HAP-1 (cell line): Measurements from ENCODE around the gene GET4.
"Not testable (repeated sequence)": the region's sequence is repeated elsewhere in the genome, so short reads cannot be mapped to it uniquely, and the experiment has no call there.

ENCODE experiments used
- DNase-seq, 2 experiments: peaks; one replicate each; pipeline ENCODE4 v3.0.0-alpha.2; 2016 to 2020; ENCODE audit warnings: low spot score in 2 of 2
- H3K27me3 ChIP-seq: fragments of 250-450 bp; sonication (Bioruptor Pico); 2 replicates; pipeline ENCODE4 v1.5.1; 2020; ENCODE audit warnings: low read depth, mild to moderate bottlenecking, moderate library complexity
- H3K36me3 ChIP-seq: fragments of 250-450 bp; sonication (Bioruptor Pico); replicated peaks from 2 replicates; pipeline ENCODE4 v1.5.1; 2020; ENCODE audit warnings: mild to moderate bottlenecking
- H3K4me1 ChIP-seq: fragments of 250-450 bp; sonication (Bioruptor Pico); 2 replicates; pipeline ENCODE4 v1.5.1; 2020; ENCODE audit warnings: mild to moderate bottlenecking
- H3K4me3 ChIP-seq: fragments of 250-450 bp; sonication (Bioruptor Pico); 2 replicates; pipeline ENCODE4 v1.5.1; 2020; ENCODE audit warnings: mild to moderate bottlenecking, moderate library complexity
- H3K9me3 ChIP-seq: fragments of 250-450 bp; sonication (Bioruptor Pico); 2 replicates; pipeline ENCODE4 v1.5.1; 2020; ENCODE audit warnings: mild to moderate bottlenecking, moderate library complexity
- in situ Hi-C: fragments of 300-500 bp; cut with MboI; formaldehyde crosslinking; loops from 3 replicates; pipeline ENCODE4 v1.14.3; 2020; ENCODE audit warnings: low sequenced_read_pairs, inconsistent platforms, mixed read lengths

GET4 gene

DNA sequence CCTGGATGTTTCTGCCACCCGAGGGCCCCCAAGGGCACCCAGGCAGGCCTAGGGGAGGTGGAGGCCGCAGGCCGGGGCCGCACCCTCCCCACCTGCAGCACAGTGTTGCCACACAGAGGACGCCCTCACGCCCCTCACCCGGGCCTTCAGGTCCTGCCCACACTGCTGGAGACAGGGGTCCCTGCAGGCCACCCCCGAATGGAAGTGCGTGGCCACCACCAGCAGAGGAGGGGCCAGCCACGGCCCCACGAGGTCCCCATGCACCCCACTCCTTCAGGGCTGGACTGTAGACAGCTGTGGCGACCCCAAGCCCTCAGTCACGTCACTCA, 42.7 kb downstream of the GET4 start:
- no peaks in the 10 kb centered on the region for H3K36me3 ChIP-seq
- H3K4me3 ChIP-seq = no peak overlapping the region
- no peaks in the 10 kb centered on the region for H3K4me1 ChIP-seq
- in situ Hi-C loops = no loop called here
- H3K27me3 ChIP-seq = no peaks in the 10 kb centered on the region
- H3K9me3 ChIP-seq = no peaks in the 10 kb centered on the region
- no peak for DNase-seq

DNA sequence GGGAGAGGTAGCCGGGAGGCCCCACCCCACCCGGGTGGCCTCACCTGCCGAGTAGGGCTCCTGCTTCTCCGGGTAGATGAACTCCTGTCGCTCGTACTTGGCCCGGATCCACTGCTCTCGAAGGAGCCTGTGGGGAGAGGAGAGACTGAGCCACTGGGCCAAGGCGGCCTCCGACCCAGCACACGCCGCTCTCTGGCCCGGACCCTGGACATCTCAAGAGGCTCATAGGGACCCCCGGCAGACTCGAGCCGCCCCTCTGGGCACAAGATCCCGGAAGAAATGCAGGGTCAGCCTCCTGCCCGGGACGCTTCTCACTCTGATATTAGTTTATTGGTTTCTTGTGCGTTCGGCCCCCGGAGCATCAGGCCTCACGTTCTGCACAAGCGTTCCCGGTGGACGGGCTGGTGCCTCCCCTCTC, 43.6 kb downstream of the GET4 start:
- DNase-seq = no peak
- in situ Hi-C loops = no loop called here
- Histone ChIP-seq H3K4me3 (no peak overlapping the region), H3K36me3 (no peaks in the 10 kb centered on the region), H3K4me1 (no peaks in the 10 kb centered on the region), H3K9me3 (no peaks in the 10 kb centered on the region), H3K27me3 (no peaks in the 10 kb centered on the region)

DNA sequence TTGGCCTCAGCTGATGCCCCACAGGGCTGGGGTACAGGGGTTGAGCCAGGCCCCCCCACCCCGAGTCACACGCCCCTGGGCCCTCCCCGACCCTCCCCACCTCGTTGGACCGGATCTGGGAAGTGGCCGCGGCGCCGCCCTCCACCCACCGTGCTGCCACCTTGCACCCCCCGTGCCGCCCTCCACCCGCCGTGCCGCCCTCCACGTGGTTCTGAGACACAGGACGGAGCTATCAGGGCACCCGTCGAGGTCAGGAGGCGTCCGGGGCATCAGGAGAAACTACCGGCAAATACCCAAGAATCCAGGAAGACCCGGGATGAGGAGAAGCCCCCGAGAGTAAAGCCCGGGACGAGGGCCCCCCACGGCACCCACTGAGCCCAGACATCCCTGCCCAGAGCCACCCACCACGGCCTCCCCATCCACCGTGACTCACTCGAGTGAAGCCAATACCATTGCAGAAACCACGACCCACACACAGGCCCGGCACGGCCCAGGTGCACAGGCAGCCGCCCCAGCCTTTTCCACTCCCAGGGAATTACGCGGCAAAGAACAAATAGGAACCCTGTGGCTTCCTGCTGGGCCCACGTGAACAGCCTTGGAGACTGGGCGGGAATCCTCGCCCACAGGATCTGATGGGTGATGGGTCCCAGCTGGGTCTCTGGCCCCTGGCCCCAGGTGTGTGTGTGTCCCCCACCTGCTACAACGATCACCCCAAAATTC, 44.2 kb downstream of the GET4 start:
- no peaks in the 10 kb centered on the region for H3K9me3 ChIP-seq
- no peak overlapping the region for H3K4me3 ChIP-seq
- H3K36me3 ChIP-seq = no peaks in the 10 kb centered on the region
- no peaks in the 10 kb centered on the region for H3K4me1 ChIP-seq
- in situ Hi-C loops = no loop called here
- H3K27me3 ChIP-seq = no peaks in the 10 kb centered on the region
- DNase-seq = no peak

DNA sequence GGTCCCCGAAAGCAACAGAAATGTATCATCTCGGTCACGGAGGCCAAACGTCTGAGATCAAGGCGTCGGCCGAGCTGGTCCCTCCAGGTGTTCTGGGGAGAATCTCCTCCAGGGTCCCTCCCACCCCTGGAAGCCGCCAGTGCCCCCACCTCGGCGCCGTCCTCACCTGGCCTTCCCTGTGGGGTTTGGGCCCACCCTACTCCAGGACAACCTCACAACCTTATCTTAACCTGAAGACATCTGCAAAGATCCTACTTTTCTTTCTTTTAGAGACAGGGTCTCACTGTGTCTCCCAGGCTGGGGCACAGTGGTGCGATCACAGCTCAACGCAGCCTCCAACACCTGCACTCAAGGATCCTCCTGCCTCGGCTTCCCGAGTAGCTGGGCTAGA, 44.7 kb downstream of the GET4 start:
- DNase-seq = no peak
- in situ Hi-C loops = no loop called here
- no peaks in the 10 kb centered on the region for H3K4me1 ChIP-seq
- H3K36me3 ChIP-seq = no peaks in the 10 kb centered on the region
- no peaks in the 10 kb centered on the region for H3K27me3 ChIP-seq
- H3K4me3 ChIP-seq = no peak overlapping the region
- no peaks in the 10 kb centered on the region for H3K9me3 ChIP-seq

DNA sequence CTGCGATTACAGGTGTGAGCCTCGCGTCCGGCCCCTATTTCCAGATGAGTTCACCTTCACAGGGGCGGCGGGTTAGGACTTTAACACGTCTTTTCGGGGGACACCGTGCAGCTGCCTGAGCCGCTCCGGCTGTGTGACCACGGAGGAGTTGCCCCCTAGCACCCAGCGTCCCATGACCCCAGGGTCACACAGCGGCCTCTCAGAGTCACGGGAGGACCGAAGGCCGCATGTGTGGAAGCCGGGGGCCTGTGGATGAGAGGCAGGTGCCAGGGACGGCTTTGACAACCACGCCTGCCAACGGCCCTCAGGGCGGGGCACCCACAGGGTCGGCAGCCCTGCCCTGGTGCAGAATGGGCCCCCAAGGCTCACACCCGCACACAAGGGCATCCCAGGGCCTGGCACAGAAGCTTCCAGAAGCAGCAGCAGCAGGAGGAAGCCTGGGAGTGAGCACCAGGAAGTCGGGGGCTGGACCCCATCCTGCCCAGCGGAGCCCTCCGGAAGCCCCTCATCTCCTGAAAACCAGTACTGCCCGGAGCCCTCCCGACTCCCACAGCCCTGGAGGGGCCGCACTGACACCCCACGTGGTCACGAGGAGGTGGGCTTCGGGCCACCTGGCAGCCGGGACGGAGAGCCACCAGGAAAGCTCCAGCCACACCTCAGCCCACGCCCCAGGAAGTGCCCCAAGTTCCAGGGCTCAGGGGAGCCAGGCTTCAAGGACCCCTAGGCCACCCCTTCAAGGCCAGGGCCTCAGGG, 45.4 kb downstream of the GET4 start:
- Histone ChIP-seq H3K4me3 (no peak overlapping the region), H3K4me1 (no peaks in the 10 kb centered on the region), H3K27me3 (no peaks in the 10 kb centered on the region), H3K36me3 (no peaks in the 10 kb centered on the region), H3K9me3 (no peaks in the 10 kb centered on the region)
- DNase-seq = no peak
- in situ Hi-C loops = no loop called here

DNA sequence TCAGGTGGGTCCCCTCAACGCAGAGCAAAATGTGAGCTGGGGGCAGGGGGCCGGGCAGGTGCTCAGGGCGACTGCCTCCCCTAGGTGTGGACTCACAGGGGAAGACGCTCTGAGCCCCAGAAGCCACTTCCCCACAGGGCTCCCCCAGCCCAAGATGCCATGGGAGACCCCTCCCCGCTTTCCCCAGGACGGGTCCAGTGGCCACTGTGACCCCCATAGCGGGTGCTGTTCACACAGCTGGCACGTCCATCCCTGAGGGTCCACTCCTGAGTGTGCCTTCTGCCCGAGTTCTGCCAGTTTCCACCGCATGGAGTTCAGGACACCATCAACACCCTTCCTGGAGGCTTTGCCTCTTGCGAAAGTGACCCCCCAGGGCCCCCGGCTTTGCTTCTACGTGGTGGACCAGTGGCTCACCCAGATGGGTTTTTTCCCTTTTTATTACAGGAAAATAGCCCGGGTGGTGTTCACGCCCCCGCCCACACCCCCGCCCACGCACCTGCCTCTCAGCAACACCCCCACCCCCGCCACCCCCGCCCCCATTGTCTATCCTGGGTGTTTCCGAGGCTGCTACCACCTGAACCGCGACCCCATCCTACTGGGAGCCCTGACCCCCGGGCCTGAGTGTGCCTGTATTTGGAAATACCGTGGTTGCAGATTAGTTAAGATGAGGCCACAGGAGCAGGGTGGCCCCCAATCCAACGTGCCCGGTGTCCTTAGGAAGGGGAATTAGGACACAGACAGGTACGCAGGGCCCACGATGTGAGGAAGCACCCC, 46.2 kb downstream of the GET4 start:
- Histone ChIP-seq H3K4me1 (no peaks in the 10 kb centered on the region), H3K36me3 (no peaks in the 10 kb centered on the region), H3K4me3 (no peak overlapping the region), H3K9me3 (no peaks in the 10 kb centered on the region), H3K27me3 (no peaks in the 10 kb centered on the region)
- in situ Hi-C loops = no loop called here
- DNase-seq = no peak

DNA sequence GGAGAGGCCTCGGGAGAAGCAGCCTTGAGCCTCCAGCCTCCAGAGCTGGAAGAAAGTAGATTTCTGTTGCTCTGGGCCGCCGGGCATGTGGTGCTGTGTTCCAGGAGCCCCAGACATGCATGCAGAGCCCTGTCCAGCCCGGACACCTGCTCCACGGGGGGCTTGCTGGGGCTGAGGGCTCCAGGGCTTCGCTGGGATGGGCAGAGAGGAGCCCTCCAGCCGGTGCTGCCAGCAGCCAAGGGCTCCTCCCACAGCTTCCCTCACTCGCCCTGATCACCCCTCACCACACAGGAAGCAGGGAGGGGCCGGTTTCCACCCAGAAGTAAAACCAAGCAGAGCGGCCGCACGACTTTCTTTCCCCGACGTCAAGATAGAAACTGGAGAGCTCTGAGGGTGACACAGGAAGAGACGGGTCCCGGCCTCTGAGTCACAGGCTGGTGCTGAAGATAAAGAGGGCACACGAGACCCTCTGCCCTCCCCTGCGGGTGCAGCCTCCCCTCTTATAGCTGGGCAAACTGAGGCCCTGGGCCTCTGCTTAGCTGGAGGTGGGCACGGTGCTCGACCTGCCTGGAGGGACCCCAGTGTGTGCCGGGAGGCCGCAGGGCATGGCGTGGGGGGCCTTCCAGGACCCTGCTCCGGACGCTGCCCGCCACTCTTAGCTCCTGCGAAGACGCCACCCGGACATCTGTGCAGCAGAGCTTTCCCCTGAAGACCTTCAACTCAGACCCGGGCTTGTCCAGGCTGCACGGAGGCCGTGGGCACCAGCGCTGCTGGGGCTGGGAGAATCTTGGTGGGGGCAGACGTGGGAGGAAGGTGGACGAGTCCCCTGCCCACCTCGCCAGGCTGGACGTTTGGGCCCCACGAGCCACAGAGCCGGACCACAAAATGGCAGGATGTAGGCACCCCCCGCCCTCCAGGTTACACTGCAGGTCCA, 47.0 kb downstream of the GET4 start:
- Histone ChIP-seq H3K27me3 (no peaks in the 10 kb centered on the region), H3K4me3 (no peak overlapping the region), H3K36me3 (no peaks in the 10 kb centered on the region), H3K9me3 (no peaks in the 10 kb centered on the region), H3K4me1 (no peaks in the 10 kb centered on the region)
- in situ Hi-C loops = no loop called here
- no peak for DNase-seq

DNA sequence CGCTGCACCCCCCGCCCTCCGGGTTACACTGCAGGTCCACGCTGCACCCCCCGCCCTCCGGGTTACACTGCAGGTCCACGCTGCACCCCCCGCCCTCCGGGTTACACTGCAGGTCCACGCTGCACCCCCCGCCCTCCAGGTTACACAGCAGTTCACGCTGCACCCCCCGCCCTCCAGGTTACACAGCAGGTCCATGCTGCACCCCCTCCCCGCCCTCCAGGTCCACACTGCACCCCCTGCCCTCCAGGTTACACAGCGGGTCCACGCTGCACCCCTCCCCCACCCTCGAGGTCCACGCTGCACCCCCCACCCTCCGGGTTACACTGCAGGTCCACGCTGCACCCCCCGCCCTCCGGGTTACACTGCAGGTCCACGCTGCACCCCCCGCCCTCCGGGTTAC, 47.7 kb downstream of the GET4 start:
- H3K36me3 ChIP-seq, H3K9me3 ChIP-seq, H3K4me1 ChIP-seq, DNase-seq, in situ Hi-C loops, H3K27me3 ChIP-seq, H3K4me3 ChIP-seq: not testable (repeated sequence)

DNA sequence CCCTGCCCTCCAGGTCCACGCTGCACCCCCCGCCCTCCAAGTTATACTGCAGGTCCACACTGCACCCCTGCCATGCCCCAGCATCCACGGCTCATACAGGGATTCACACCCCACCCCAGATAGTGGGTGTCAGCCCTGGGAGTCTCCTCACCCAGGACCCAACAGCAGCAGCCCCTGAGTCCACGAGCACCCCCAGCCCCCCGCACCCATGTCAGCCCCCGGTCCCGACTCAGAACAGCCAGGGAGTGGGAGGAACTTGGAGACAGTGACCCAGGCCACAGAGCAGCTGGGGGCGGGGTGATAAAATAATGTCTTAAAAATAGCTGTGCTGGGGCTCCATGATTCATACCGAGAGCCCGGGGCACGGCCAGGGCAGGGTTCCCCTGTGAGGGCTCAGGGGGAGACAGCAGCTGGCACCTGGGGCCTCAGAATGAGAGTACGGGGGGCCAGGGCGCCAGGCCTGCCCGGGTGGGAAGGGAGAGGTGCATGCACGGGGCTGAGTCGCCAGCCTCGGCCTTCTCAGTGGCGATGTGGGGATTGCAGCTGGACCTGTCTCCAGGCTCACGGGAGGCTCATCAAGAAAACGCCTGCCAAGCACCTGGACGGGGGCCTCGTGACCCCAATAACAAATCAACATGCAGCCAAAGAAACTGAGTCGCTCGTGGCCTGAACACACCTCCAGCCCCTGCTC, 48.3 kb downstream of the GET4 start:
- DNase-seq = no peak
- H3K27me3 ChIP-seq = no peaks in the 10 kb centered on the region
- H3K4me3 ChIP-seq = no peak overlapping the region
- no peaks in the 10 kb centered on the region for H3K36me3 ChIP-seq
- no peaks in the 10 kb centered on the region for H3K4me1 ChIP-seq
- no peaks in the 10 kb centered on the region for H3K9me3 ChIP-seq
- in situ Hi-C loops = no loop called here

DNA sequence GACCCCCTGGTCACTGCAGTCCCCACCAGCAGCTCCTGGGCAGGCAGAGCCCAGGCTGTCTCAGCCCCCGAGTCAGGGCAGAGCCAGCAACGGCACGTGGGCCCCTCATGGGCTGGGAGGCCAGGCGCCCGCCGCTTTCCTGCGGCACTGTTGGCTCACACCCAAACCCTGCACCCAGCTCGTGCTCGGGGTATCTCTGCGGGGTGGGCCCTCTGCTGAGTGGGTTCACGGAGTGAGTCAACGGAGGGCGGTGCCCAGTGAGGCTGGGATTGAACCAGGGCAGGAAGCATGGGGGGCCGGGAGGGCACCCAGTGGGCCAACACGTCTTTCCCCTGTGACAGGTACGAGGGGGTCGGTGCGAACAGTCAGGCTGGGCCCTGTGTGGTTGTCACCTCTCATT, 49.2 kb downstream of the GET4 start:
- H3K4me3 ChIP-seq = no peak overlapping the region
- H3K4me1 ChIP-seq = no peaks in the 10 kb centered on the region
- in situ Hi-C loops = no loop called here
- H3K36me3 ChIP-seq = no peaks in the 10 kb centered on the region
- H3K27me3 ChIP-seq = no peaks in the 10 kb centered on the region
- DNase-seq = no peak
- no peaks in the 10 kb centered on the region for H3K9me3 ChIP-seq

DNA sequence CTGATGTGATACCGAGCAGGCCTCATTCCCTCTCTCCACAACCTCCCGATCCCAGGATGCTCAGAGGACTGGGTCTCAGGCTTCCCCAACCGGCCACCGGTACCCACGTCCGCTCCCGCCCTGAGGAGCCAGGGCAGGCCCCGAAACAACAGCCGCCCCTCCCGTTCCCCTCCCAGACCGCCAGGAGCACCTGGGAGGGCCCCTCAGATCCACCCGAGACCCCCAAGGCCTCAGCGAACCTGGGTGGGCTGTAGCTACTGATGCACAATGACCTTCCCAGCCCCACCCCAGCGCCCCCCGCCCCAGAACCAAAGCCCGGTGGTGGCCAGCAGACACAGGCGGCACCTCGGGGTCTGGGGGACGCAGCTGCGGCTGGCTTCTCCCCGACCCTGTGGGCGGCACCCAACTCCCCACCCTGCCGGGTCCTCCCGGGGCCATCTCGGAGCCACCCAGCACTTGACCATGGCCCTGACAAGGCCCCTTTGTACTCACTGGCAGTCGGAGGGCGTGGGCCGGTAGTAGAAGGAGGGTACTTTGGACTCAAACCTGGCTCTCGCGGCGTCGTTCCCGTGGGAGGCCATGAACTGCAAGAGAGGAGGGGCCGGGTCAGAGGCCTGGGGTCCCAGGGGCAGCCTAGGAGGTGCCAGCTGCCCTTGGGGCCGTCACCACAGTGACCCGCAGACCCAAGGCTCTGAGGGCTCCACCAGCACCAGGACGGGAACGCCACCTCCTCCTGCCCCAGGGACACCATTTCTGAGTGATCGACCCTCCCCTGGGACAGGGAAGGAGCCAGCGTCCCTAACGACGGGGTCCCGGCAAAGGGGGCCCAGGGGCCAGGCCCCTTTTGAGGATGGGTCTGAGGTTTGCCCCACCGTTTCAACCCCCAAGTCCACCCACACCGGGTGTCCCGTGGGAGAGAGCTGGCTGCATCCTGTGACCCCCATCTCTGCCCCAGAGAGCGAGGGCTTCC, 50.0 kb downstream of the GET4 start:
- Histone ChIP-seq H3K4me1 (no peaks in the 10 kb centered on the region), H3K36me3 (no peaks in the 10 kb centered on the region), H3K9me3 (no peaks in the 10 kb centered on the region), H3K27me3 (no peaks in the 10 kb centered on the region), H3K4me3 (no peak overlapping the region)
- no peak for DNase-seq
- in situ Hi-C loops = no loop called here

DNA sequence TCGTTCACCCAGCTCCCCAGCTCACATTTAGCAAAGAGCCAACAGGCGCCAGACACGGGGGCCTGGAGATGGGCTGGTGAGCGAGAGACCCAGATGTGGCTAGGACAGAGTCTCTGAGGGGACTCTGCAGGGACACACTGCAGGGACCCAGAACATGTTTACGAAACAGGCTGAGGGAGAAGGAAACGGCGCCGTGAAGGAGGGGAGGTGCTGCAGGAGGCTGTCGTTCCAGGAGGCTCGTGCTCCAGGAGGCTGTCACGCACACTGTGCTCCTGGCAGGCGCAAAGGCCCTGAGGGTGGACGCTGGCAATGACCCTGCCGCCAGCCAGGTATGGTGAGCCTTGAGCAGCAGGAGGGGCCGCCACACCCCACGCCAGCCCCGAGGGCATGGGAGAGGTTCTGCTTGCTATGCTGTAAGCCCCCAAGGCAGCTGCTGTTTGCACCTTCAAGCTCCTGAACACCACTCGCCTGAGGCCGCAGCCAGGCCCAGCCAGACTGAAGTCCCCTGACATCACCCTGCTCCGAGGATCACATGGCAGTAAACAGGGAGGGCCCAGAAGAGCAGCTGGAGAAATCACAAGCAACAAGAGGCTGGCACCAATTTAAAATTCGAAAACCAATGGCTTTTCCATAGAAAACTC, 50.8 kb downstream of the GET4 start:
- in situ Hi-C loops = no loop called here
- Histone ChIP-seq H3K4me3 (no peak overlapping the region), H3K4me1 (no peaks in the 10 kb centered on the region), H3K36me3 (no peaks in the 10 kb centered on the region), H3K9me3 (no peaks in the 10 kb centered on the region), H3K27me3 (no peaks in the 10 kb centered on the region)
- no peak for DNase-seq
